ENCODE measurements around the gene CD79B.
"Not testable (repeated sequence)": the region's sequence is repeated elsewhere in the genome, so short reads cannot be mapped to it uniquely, and the experiment has no call there.

Gene CD79B

DNA sequence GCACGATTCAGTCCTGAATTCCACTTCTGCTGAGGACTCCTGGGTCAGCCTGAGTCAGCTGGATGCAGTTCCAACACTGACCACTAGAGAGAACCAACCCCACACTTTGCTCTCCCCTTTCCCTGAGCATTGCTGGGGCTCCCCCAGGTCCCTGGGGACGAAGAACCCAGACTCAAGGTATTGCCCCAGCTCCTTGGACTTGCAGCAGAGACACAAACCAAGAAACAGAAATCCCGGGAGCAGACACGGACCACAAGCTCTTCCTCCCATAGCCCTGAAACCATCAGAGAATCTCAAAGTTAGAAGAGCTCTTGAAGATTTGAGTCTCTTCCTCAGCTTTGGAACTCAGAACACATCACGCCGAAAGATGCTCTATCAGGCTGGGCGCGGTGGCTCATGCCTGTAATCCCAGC is 12.8 kb downstream of the CD79B start:
- TF ChIP-seq, protein P1, sequence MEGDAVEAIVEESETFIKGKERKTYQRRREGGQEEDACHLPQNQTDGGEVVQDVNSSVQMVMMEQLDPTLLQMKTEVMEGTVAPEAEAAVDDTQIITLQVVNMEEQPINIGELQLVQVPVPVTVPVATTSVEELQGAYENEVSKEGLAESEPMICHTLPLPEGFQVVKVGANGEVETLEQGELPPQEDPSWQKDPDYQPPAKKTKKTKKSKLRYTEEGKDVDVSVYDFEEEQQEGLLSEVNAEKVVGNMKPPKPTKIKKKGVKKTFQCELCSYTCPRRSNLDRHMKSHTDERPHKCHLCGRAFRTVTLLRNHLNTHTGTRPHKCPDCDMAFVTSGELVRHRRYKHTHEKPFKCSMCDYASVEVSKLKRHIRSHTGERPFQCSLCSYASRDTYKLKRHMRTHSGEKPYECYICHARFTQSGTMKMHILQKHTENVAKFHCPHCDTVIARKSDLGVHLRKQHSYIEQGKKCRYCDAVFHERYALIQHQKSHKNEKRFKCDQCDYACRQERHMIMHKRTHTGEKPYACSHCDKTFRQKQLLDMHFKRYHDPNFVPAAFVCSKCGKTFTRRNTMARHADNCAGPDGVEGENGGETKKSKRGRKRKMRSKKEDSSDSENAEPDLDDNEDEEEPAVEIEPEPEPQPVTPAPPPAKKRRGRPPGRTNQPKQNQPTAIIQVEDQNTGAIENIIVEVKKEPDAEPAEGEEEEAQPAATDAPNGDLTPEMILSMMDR (IDR thresholded peaks at IDR 0.05; ENCODE audit: low read depth, low read length), result peak; percentile 94
- H3K4me3 ChIP-seq (ENCODE audit: low read depth, low read length), result no peak overlapping the region
- in situ Hi-C loops (cut with HindIII; ENCODE audit: low sequenced_read_pairs), result no loop called here
- DNase-seq (ENCODE audit: low read depth, low spot score), result peak; percentile 39

DNA sequence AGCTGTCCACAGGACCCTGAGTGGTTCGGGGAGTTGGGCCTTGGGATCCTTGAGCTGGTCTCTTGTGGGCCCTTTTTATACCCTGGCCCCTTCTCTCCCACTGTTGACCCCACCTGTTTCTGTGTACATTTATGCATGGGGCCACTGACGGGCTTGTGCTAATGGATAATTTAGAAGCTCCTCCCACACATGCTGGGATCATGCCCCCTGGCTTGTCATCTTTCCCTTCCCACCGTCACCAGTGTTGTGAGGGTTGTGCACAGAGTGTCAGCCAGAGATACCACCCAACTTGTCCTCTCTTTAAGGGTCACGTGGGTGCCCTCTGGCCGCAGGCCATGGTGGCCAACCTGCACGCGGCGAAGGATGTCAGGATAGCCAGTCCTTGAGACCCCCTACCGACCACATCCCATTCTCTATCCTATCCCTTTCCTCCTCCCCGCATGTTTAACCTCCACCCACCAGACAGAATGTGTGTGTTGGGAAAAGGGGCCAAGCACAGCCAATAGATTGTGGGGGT is 13.3 kb downstream of the CD79B start, which contains the start of gene GH1:
TSS of gene GH1 (minus strand) at position 51 of the 517 bp plus-strand sequence. CDS start 63 bp downstream, outside the sequence.
- in situ Hi-C loops (cut with HindIII; ENCODE audit: low sequenced_read_pairs); DNase-seq (ENCODE audit: low read depth, low spot score); H3K4me3 ChIP-seq (ENCODE audit: low read depth, low read length): not testable (repeated sequence)

DNA sequence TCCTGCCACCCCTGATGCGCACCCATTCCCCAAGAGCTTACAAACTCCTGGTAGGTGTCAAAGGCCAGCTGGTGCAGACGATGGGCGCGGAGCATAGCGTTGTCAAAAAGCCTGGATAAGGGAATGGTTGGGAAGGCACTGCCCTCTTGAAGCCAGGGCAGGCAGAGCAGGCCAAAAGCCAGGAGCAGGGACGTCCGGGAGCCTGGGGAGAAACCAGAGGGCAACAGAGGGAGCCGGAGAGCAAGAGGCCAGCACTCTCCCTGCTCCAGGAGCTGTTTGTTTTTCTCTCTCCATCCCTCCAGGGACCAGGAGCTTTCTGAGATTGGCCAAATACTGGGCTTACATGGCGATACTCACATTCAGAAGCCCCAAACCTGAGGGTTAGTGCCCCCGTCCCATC is 13.8 kb downstream of the CD79B start:
- DNase-seq (ENCODE audit: low read depth, low spot score), result no peak
- no peak overlapping the region for H3K4me3 ChIP-seq (ENCODE audit: low read depth, low read length)
- TF ChIP-seq, protein P1 (IDR thresholded peaks at IDR 0.05; ENCODE audit: low read depth, low read length), result no peak
- in situ Hi-C loops (cut with HindIII; ENCODE audit: low sequenced_read_pairs), result no loop called here

DNA sequence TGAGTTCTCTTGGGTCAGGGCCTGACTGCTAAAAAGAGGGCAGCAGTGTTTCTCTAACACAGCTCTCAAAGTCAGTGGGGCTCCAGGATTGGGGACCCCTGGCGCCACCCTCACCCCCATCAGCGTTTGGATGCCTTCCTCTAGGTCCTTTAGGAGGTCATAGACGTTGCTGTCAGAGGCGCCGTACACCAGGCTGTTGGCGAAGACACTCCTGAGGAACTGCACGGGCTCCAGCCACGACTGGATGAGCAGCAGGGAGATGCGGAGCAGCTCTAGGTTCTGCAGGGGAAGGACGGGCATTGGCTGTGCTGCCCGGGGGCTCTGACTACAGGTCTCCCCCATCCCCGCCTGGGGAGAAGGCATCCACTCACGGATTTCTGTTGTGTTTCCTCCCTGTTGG is 14.5 kb downstream of the CD79B start:
- no peak for DNase-seq (ENCODE audit: low read depth, low spot score)
- TF ChIP-seq, protein P1 (IDR thresholded peaks at IDR 0.05; ENCODE audit: low read depth, low read length), result no peak
- in situ Hi-C loops (cut with HindIII; ENCODE audit: low sequenced_read_pairs), result no loop called here
- no peak overlapping the region for H3K4me3 ChIP-seq (ENCODE audit: low read depth, low read length)

DNA sequence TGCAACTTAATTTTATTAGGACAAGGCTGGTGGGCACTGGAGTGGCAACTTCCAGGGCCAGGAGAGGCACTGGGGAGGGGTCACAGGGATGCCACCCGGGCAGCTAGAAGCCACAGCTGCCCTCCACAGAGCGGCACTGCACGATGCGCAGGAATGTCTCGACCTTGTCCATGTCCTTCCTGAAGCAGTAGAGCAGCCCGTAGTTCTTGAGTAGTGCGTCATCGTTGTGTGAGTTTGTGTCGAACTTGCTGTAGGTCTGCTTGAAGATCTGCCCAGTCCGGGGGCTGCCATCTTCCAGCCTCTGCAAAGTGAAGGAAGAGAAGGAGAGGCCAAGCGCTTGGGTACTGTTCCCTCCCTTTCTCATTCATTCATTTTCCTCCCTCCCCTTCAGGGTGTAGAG is 14.9 kb downstream of the CD79B start:
- H3K4me3 ChIP-seq (ENCODE audit: low read depth, low read length); DNase-seq (ENCODE audit: low read depth, low spot score); in situ Hi-C loops (cut with HindIII; ENCODE audit: low sequenced_read_pairs): not testable (repeated sequence)

DNA sequence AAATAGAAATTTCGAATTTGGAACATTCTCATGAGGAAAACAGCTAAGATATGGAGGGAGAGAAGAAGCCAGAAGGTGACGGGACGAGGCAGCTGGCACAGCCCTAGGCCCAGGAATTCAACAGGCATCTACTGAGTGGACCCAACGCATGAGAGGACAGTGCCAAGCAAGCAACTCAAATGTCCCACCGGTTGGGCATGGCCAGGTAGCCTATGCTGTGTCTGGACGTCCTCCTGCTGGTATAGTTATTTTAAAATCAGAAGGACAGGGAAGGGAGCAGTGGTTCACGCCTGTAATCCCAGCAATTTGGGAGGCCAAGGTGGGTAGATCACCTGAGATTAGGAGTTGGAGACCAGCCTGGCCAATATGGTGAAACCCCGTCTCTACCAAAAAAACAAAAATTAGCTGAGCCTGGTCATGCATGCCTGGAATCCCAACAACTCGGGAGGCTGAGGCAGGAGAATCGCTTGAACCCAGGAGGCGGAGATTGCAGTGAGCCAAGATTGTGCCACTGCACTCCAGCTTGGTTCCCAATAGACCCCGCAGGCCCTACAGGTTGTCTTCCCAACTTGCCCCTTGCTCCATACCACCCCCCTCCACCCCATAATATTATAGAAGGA is 15.5 kb downstream of the CD79B start:
- in situ Hi-C loops (cut with HindIII; ENCODE audit: low sequenced_read_pairs), result no loop called here
- TF ChIP-seq, protein P1 (IDR thresholded peaks at IDR 0.05; ENCODE audit: low read depth, low read length), result no peak
- H3K4me3 ChIP-seq (ENCODE audit: low read depth, low read length), result no peak overlapping the region
- no peak for DNase-seq (ENCODE audit: low read depth, low spot score)

DNA sequence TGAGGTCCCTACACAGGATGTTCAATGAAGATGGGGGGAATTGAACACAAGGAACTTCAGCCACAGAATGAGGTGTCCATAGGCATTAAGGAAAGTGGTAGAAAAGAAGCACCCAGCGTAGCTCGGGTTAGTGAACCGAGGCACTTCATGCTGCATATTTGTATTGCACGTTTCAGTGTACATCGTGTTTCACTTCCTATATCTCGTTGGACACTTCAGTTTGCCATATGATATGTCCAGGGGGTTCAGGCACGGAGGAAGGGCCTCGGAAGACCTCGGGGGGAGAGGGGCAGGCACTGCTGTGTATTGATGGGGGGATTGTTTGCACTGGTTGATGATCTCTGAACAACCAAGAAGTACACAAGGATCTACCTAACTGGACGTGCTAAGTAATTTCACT is 16.4 kb downstream of the CD79B start:
- in situ Hi-C loops (cut with HindIII; ENCODE audit: low sequenced_read_pairs); H3K4me3 ChIP-seq (ENCODE audit: low read depth, low read length); DNase-seq (ENCODE audit: low read depth, low spot score): not testable (repeated sequence)

DNA sequence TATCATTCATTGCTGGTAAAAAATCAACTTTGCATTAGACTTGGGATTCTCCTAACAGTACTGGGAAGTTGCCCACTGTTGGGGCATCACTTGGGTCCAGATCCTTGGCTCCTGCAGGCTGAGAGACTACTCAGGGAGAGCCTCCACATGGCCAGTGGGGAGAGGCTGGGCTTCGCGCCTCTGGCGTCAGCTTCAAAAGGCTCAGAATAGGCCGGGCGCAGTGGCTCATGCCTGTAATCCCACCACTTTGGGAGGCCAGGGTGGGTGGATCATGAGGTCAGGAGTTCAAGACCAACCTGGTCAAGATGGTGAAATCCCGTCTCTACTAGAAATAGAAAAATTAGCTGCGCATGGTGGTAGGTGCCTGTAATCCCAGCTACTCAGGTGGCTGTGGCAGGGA is 17.7 kb downstream of the CD79B start:
- in situ Hi-C loops (cut with HindIII; ENCODE audit: low sequenced_read_pairs), result no loop called here
- TF ChIP-seq, protein P1 (IDR thresholded peaks at IDR 0.05; ENCODE audit: low read depth, low read length), result no peak
- no peak for DNase-seq (ENCODE audit: low read depth, low spot score)
- H3K4me3 ChIP-seq (ENCODE audit: low read depth, low read length), result no peak overlapping the region

All from astrocyte of the spinal cord (primary cell).